PC-9 (cell line): ENCODE results near the gene ZMYND10. TPM values are rescaled to one million over a fixed set of nuclear protein-coding genes. Genes with fewer than 3 reads are reported as not detected.

Experiments
- BruUV-seq: library from RNA; stranded (reverse); fragments of 400-500 nt; replicated peaks from 2 replicates; lab custom pipeline; 2021; lab: Mats Ljungman, UMichigan
- CTCF ChIA-PET: fragments of 300-600 bp; sonication (Branson Sonifier 250); formaldehyde crosslinking; loops from one replicate; lab custom pipeline; 2022; ENCODE audit warnings: antibody characterized with exemption; lab: Charles Lee
- POLR2A ChIA-PET: fragments of 300-600 bp; sonication (Branson Sonifier 250); formaldehyde crosslinking; loops from one replicate; lab custom pipeline; 2022; ENCODE audit warnings: antibody characterized with exemption; ENCODE audit not compliant: unreplicated experiment; lab: Charles Lee
- DNase-seq, 2 experiments: peaks; one replicate each; pipeline versions ENCODE4 v3.0.0 to v3.0.0-alpha.2; 2015 to 2022; ENCODE audit warnings: mixed read lengths in 1 of 2
- H2AFZ ChIP-seq: fragments of 200-600 bp; sonication (generic); 2 replicates; pipeline ENCODE4 v1.8.1; 2017; ENCODE audit warnings: antibody characterized with exemption
- H3F3A ChIP-seq: fragments of 200-600 bp; sonication (generic); 2 replicates; pipeline ENCODE4 v1.8.1; 2017; ENCODE audit warnings: antibody characterized with exemption, mild to moderate bottlenecking, low read depth; ENCODE audit not compliant: insufficient read depth
- H3K27ac ChIP-seq: fragments of 200-600 bp; sonication (generic); 2 replicates; pipeline ENCODE4 v1.6.1; 2016; ENCODE audit warnings: mixed run types
- H3K27me3 ChIP-seq: fragments of 200-600 bp; sonication (generic); 2 replicates; pipeline ENCODE4 v1.6.1; 2016; ENCODE audit warnings: low read depth, mixed run types; ENCODE audit not compliant: insufficient read depth
- H3K36me3 ChIP-seq: fragments of 200-600 bp; sonication (generic); 2 replicates; pipeline ENCODE4 v1.6.1; 2016; ENCODE audit warnings: low read depth, mixed run types
- H3K4me1 ChIP-seq: fragments of 200-600 bp; sonication (generic); replicated peaks from 2 replicates; pipeline ENCODE4 v1.6.1; 2016; ENCODE audit warnings: mixed run types; ENCODE audit not compliant: insufficient read depth
- H3K4me2 ChIP-seq: fragments of 200-600 bp; sonication (generic); 2 replicates; pipeline ENCODE4 v1.6.1; 2017; ENCODE audit warnings: mixed run types
- H3K4me3 ChIP-seq: fragments of 200-600 bp; sonication (generic); 2 replicates; pipeline ENCODE4 v1.6.1; 2016; ENCODE audit warnings: mixed run types
- H3K79me2 ChIP-seq: fragments of 200-600 bp; sonication (generic); 2 replicates; pipeline ENCODE4 v1.6.1; 2017; ENCODE audit warnings: low read depth, mixed run types
- H3K9me2 ChIP-seq: fragments of 200-600 bp; sonication (generic); 2 replicates; pipeline ENCODE4 v1.8.1; 2017; ENCODE audit warnings: mild to moderate bottlenecking; ENCODE audit not compliant: insufficient read depth
- H3K9me3 ChIP-seq: fragments of 200-600 bp; sonication (generic); 2 replicates; pipeline ENCODE4 v1.8.1; 2016; ENCODE audit warnings: low read depth; ENCODE audit not compliant: insufficient read depth
- H4K20me1 ChIP-seq: fragments of 200-600 bp; sonication (generic); 2 replicates; pipeline ENCODE4 v1.8.1; 2017; ENCODE audit not compliant: insufficient read depth
- EZH2 ChIP-seq: fragments of 200-600 bp; sonication (generic); IDR thresholded peaks from 2 replicates; pipeline ENCODE4 v1.8.0; 2017; ENCODE audit warnings: antibody characterized with exemption, low read depth
- intact Hi-C: fragments of 100-400 bp; cut with micrococcal nuclease; formaldehyde crosslinking; loops from one replicate; pipeline ENCODE4 v1.10.0; 2022; ENCODE audit not compliant: unreplicated experiment
- total RNA-seq: library from RNA; stranded (reverse); gene quantifications from 2 replicates; pipeline ENCODE4 v1.2.3, GENCODE V29; 2021
- TF ChIP-seq, protein P1 (sequence below): fragments of 200-600 bp; sonication (generic); conservative IDR thresholded peaks from 2 replicates; pipeline ENCODE4 v1.6.1; 2017; ENCODE audit warnings: mixed run types, antibody characterized with exemption, mild to moderate bottlenecking, moderate library complexity

The ZMYND10 gene
- total RNA-seq, 1 experiment from 2014 or later, result 4.4 TPM

DNA sequence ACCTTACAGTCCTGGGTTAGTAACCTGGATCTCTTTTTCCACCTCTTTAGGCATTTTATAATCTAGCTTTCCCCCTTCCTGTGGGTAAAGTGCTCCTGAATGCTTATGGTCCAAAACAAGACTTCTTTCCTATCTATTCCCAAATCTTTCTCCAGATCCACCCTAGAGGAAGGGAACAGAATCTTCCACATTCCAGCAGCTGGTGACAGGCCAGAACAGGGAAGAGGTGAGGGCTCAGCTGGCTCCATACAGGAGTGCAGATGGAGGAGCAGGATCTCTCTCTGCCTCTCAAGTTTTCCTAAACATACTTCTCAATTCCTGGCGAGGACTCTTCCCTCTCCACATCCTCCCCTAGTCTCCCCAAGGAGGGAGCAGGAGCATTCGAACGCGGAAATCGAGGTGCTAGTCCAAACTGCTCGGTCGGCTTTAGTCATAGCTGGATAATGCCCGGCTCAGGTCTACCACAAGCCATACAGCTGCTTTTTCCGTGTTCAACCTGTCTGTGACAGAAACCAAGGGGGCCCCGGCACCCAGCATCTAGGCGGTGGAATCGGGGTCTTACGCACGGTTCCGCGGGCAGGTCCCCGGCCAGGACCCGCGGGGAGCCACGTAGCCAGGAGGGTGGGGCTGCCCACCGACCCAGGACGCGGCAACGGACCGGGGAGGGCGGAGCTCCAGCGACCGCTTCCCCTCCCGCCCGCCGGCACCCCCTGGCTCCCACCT lies 8.9 kb downstream of the ZMYND10 start:
- Histone ChIP-seq H3F3A (peaks cover 37% of the 10 kb centered on the region; the same call in 1 of the 2 replicates), H3K4me2 (peak overlapping the region; percentile 73), H3K9me2 (no peaks in the 10 kb centered on the region), H3K36me3 (no peaks in the 10 kb centered on the region), H3K4me3 (peak overlapping the region; percentile 83), H3K79me2 (peaks cover 42% of the 10 kb centered on the region), H4K20me1 (no peaks in the 10 kb centered on the region), H3K9me3 (no peaks in the 10 kb centered on the region), H2AFZ (peak overlapping the region; percentile 80), H3K4me1 (peaks cover 25% of the 10 kb centered on the region), H3K27ac (peak overlapping the region; percentile 64), H3K27me3 (no peaks in the 10 kb centered on the region)
- BruUV-seq, result TSS peak; percentile 71
- no peak for TF ChIP-seq EZH2
- TF ChIP-seq, protein P1, sequence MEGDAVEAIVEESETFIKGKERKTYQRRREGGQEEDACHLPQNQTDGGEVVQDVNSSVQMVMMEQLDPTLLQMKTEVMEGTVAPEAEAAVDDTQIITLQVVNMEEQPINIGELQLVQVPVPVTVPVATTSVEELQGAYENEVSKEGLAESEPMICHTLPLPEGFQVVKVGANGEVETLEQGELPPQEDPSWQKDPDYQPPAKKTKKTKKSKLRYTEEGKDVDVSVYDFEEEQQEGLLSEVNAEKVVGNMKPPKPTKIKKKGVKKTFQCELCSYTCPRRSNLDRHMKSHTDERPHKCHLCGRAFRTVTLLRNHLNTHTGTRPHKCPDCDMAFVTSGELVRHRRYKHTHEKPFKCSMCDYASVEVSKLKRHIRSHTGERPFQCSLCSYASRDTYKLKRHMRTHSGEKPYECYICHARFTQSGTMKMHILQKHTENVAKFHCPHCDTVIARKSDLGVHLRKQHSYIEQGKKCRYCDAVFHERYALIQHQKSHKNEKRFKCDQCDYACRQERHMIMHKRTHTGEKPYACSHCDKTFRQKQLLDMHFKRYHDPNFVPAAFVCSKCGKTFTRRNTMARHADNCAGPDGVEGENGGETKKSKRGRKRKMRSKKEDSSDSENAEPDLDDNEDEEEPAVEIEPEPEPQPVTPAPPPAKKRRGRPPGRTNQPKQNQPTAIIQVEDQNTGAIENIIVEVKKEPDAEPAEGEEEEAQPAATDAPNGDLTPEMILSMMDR, result no peak
- POLR2A ChIA-PET, result interaction anchor here (0.5 to 1.5 kb wide), 11 partner anchors 14 to 470 kb away, joined by 3 to 8 read pairs (median 6); partner anchors contain the start of genes CYB561D2, GNAI2, HEMK1 and HYAL3
- intact Hi-C loops, result loop anchor here (5.0 kb wide), 2 partner anchors 69 to 109 kb away; partner anchors contain the start of gene SEMA3B
- CTCF ChIA-PET, result interaction anchor here (0.5 to 1.3 kb wide), 6 partner anchors 10 to 96 kb away, joined by 3 to 7 read pairs (median 6); partner anchors contain the start of genes CYB561D2 and NPRL2
- no peak for DNase-seq

GRCh38 chr3:50334339-50335075 lies 11.0 kb downstream of the ZMYND10 start:
- intact Hi-C loops, result loop anchor here (1.0 to 5.0 kb wide), 3 partner anchors 34 to 107 kb away; partner anchors contain the start of gene SEMA3B
- Histone ChIP-seq H3K27ac (no peak overlapping the region; the same call in 1 of the 2 replicates), H2AFZ (no peak overlapping the region), H3K9me2 (no peaks in the 10 kb centered on the region), H3K79me2 (peaks cover 42% of the 10 kb centered on the region), H3K4me3 (no peak overlapping the region), H3K27me3 (no peaks in the 10 kb centered on the region), H3K9me3 (no peaks in the 10 kb centered on the region), H3K36me3 (no peaks in the 10 kb centered on the region), H3K4me2 (peak overlapping the region; percentile 73), H3K4me1 (peaks cover 25% of the 10 kb centered on the region), H3F3A (peaks cover 41% of the 10 kb centered on the region; the same call in 1 of the 2 replicates), H4K20me1 (no peaks in the 10 kb centered on the region)
- TF ChIP-seq, protein P1, result no peak
- TF ChIP-seq EZH2, result no peak
- POLR2A ChIA-PET, result no interaction called here
- BruUV-seq, result no TSS peak
- no peak for DNase-seq
- CTCF ChIA-PET, result no interaction called here

DNA sequence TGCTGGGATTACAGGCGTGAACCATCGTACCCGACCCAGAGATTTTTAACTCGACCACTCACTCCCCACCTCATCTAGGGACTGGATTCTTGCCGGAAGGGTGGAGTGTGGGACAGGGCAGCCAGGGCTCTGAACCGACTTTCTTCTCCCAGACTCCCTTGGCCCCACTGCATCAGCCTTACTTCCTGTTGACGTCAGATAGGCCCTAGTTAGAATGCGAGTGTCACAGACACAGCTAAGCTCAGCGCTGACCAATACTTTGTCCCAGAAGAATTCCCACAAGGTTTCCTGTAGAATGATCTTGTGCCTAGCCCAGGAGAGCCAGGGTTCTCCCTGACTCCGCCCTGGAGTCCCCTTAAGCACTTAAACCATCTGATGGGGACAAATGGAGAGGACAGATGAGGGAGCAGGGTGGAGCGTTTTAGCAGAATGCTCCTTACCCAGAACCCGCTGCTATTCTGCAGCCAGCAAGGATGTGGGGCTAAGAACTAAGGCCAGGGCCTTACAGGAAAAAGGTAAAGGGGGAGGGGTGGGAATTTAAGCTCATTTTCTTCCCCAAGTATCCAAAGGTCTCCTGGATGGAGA lies 11.7 kb downstream of the ZMYND10 start:
- BruUV-seq, result no TSS peak
- ChIA-PET POLR2A (interaction anchor here (0.5 to 0.6 kb wide), 2 partner anchors 11 to 27 kb away, joined by 20 to 21 read pairs; no protein-coding TSS in a partner anchor), CTCF (no interaction called here)
- H2AFZ ChIP-seq, result no peak overlapping the region
- H3K79me2 ChIP-seq, result peaks cover 42% of the 10 kb centered on the region
- no peaks in the 10 kb centered on the region for H3K36me3 ChIP-seq
- no peaks in the 10 kb centered on the region for H4K20me1 ChIP-seq
- H3F3A ChIP-seq, result peaks cover 45% of the 10 kb centered on the region
- H3K4me3 ChIP-seq, result no peak overlapping the region
- H3K9me2 ChIP-seq, result no peaks in the 10 kb centered on the region
- peaks cover 24% of the 10 kb centered on the region for H3K4me1 ChIP-seq
- no peaks in the 10 kb centered on the region for H3K9me3 ChIP-seq
- DNase-seq, result no peak
- TF ChIP-seq, protein P1, result no peak
- TF ChIP-seq EZH2, result no peak
- no peak overlapping the region for H3K4me2 ChIP-seq
- no peaks in the 10 kb centered on the region for H3K27me3 ChIP-seq
- intact Hi-C loops, result no loop called here
- no peak overlapping the region for H3K27ac ChIP-seq
